PFSK-1 (cell line): Measurements from ENCODE around the gene MSANTD2.

Experiments used
- FOXP2 ChIP-seq: optimal IDR thresholded peaks from 2 replicates; pipeline ENCODE3; 2011; ENCODE audit warnings: borderline replicate concordance, control low read depth, inconsistent platforms; ENCODE audit not compliant: insufficient read depth; ENCODE audit errors: extremely low read length, extremely low read depth
- POLR2AphosphoS5 ChIP-seq: IDR thresholded peaks from 2 replicates; pipeline ENCODE4 v1.6.1; 2012; ENCODE audit warnings: low read depth, mild to moderate bottlenecking, control low read depth, low read length, moderate library complexity
- REST ChIP-seq, 2 experiments: IDR thresholded peaks; 2 replicates each; pipeline versions ENCODE4 v1.6.1 to v1.8.0; 2011 to 2012; ENCODE audit warnings: low read depth in 2 of 2, low read length in 2 of 2, control low read depth in 1 of 2, inconsistent platforms in 1 of 2, mild to moderate bottlenecking in 1 of 2, moderate library complexity in 1 of 2; ENCODE audit not compliant: insufficient read depth in 1 of 2
- SIN3A ChIP-seq: IDR thresholded peaks from 2 replicates; pipeline ENCODE4 v1.6.1; 2012; ENCODE audit warnings: mild to moderate bottlenecking, low read length, moderate library complexity, borderline replicate concordance; ENCODE audit not compliant: insufficient read depth
- TAF1 ChIP-seq: IDR thresholded peaks from 2 replicates; pipeline ENCODE4 v1.6.1; 2012; ENCODE audit warnings: low read length, control low read depth, borderline replicate concordance; ENCODE audit not compliant: insufficient read depth

MSANTD2 gene

GRCh38 chr11:124742555-124742954, 57.7 kb downstream of the MSANTD2 start:
- TF ChIP-seq TAF1 (no peak), REST (IDR thresholded peaks at IDR 0.05; ENCODE audit: insufficient read depth in 1 of 2, low read depth in 2 of 2, low read length in 2 of 2) (no peak), POLR2AphosphoS5 (no peak), FOXP2 (no peak), SIN3A (no peak)

GRCh38 chr11:124740277-124740882, 59.8 kb downstream of the MSANTD2 start:
- no peak for TF ChIP-seq TAF1
- no peak for TF ChIP-seq FOXP2
- TF ChIP-seq POLR2AphosphoS5 = no peak
- no peak for TF ChIP-seq SIN3A
- no peak for TF ChIP-seq REST (IDR thresholded peaks at IDR 0.05; ENCODE audit: insufficient read depth in 1 of 2, low read depth in 2 of 2, low read length in 2 of 2)

GRCh38 chr11:124739479-124740276, 60.5 kb downstream of the MSANTD2 start, which contains the start of gene NRGN:
Gene NRGN, plus strand, starts transcription at chr11:124739942. Its CDS starts 143 bp downstream, at chr11:124740085.
- peak; percentile 64 for TF ChIP-seq FOXP2
- TF ChIP-seq POLR2AphosphoS5 = no peak
- no peak for TF ChIP-seq TAF1

GRCh38 chr11:124738713-124739478, 61.3 kb downstream of the MSANTD2 start:
- TF ChIP-seq TAF1 (no peak), FOXP2 (no peak), SIN3A (no peak), REST (IDR thresholded peaks at IDR 0.05; ENCODE audit: insufficient read depth in 1 of 2, low read depth in 2 of 2, low read length in 2 of 2) (no peak), POLR2AphosphoS5 (no peak)

GRCh38 chr11:124737638-124738305, 62.4 kb downstream of the MSANTD2 start:
- TF ChIP-seq SIN3A = no peak
- no peak for TF ChIP-seq TAF1

GRCh38 chr11:124736736-124737135, 63.5 kb downstream of the MSANTD2 start:
- TF ChIP-seq SIN3A = no peak
- TF ChIP-seq FOXP2 = no peak
- no peak for TF ChIP-seq POLR2AphosphoS5
- no peak for TF ChIP-seq REST (IDR thresholded peaks at IDR 0.05; ENCODE audit: insufficient read depth in 1 of 2, low read depth in 2 of 2, low read length in 2 of 2)
- no peak for TF ChIP-seq TAF1
